HS-5 (cell line): ENCODE measurements around the gene SPNS1.
"Not testable (repeated sequence)": the region's sequence is repeated elsewhere in the genome, so short reads cannot be mapped to it uniquely, and the experiment has no call there.

Experiments
- DNase-seq: peaks from one replicate; pipeline ENCODE4 v3.0.0-alpha.2; 2012; ENCODE audit warnings: low read depth

The SPNS1 gene

GRCh38 chr16:28974437-28975157 lies at the start of gene SPNS1:
SPNS1 (plus strand) TSS chr16:28974778; CDS start chr16:28975152, 374 bp downstream.
- peak; percentile 83 for DNase-seq

GRCh38 chr16:28925386-28926228 lies 49.0 kb upstream of the SPNS1 start:
- DNase-seq: peak; percentile 54

GRCh38 chr16:28926284-28926683 lies 48.3 kb upstream of the SPNS1 start:
- not testable (repeated sequence) for DNase-seq

- DNase-seq: no peak
Measured at GRCh38 chr16:28927815-28928214, 46.8 kb upstream of the SPNS1 start.

- DNase-seq: no peak
Measured at GRCh38 chr16:28930203-28930602, 44.4 kb upstream of the SPNS1 start.

- DNase-seq: no peak
Measured at GRCh38 chr16:28930652-28931051, 43.9 kb upstream of the SPNS1 start.

- no peak for DNase-seq
Measured at GRCh38 chr16:28931801-28932225, 42.8 kb upstream of the SPNS1 start, which contains the start of gene CD19. CD19 (plus strand) TSS chr16:28931971; CDS start chr16:28932001, 30 bp downstream.

- no peak for DNase-seq
Measured at GRCh38 chr16:28932339-28933141, 42.0 kb upstream of the SPNS1 start.

GRCh38 chr16:28933171-28933570 lies 41.4 kb upstream of the SPNS1 start:
- no peak for DNase-seq

GRCh38 chr16:28935346-28935745 lies 39.2 kb upstream of the SPNS1 start:
- no peak for DNase-seq

GRCh38 chr16:28935924-28936783 lies 38.4 kb upstream of the SPNS1 start:
- no peak for DNase-seq

GRCh38 chr16:28936784-28937155 lies 37.8 kb upstream of the SPNS1 start:
- no peak for DNase-seq

GRCh38 chr16:28937222-28937876 lies 37.2 kb upstream of the SPNS1 start:
- no peak for DNase-seq

GRCh38 chr16:28938721-28939120 lies 35.9 kb upstream of the SPNS1 start:
- DNase-seq: no peak

- not testable (repeated sequence) for DNase-seq
Measured at GRCh38 chr16:28939825-28940224, 34.8 kb upstream of the SPNS1 start.

GRCh38 chr16:28943281-28943680 lies 31.3 kb upstream of the SPNS1 start:
- DNase-seq: no peak

GRCh38 chr16:28946681-28947080 lies 27.9 kb upstream of the SPNS1 start:
- no peak for DNase-seq

- DNase-seq: peak; percentile 99
Measured at GRCh38 chr16:28950648-28951409, 23.7 kb upstream of the SPNS1 start, which contains the start of gene NFATC2IP. NFATC2IP (plus strand) TSS chr16:28950937; CDS start chr16:28951012, 75 bp downstream.

- no peak for DNase-seq
Measured at GRCh38 chr16:28951410-28951943, 23.1 kb upstream of the SPNS1 start.

- no peak for DNase-seq
Measured at GRCh38 chr16:28958216-28958615, 16.4 kb upstream of the SPNS1 start.
